Measurements from ENCODE around the gene ATP5MG.

DNA sequence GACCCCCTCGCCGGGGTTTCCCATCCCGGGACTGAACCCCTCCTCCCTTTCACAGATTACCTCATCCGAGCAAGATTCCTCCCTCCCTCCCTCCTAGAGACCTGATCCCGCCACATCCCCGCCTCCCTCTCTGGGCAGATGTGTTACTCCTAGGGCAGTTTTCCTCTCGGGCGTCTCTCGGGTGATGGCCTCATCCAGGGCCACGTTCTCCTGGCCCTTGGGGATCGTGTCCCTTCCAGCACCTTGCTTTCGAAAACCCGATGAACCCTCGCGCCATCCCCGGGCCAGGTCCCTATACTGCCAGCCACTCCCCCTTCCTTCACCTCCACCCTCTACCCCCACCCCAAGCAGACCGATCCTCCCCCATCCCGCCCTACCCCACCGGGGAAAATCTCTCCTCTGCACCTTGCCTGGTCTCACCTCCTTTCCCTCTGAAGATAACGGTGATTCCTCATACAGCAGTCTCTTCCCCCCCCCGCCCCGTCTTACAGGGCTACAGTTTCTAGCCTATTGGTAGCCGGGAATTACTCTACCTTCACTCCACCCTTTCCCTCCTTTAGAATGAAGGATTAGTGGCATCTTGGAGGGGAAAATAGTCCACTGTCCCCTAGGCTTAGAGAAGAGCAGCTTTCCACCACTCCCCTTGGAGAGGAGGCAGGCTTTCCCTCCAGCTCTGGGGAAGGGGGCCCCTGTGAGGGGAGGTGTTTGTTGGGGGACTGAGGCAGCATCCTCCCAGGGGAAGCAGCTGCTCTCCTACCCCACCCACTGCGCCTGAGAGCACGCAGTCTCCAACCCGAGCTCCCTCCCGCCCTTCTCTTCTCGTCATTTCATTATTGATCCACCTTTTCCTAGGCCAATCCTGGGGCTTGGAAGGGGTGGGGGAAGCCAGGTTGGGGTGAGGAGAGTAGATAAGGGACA, 36.1 kb downstream of the ATP5MG start:
- TF ChIP-seq, protein P1, sequence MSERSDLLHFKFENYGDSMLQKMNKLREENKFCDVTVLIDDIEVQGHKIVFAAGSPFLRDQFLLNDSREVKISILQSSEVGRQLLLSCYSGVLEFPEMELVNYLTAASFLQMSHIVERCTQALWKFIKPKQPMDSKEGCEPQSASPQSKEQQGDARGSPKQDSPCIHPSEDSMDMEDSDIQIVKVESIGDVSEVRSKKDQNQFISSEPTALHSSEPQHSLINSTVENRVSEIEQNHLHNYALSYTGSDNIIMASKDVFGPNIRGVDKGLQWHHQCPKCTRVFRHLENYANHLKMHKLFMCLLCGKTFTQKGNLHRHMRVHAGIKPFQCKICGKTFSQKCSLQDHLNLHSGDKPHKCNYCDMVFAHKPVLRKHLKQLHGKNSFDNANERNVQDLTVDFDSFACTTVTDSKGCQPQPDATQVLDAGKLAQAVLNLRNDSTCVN (tag by site-specific recombination; optimal IDR thresholded peaks at IDR 0.05) = no peak
- TF ChIP-seq, protein P2, sequence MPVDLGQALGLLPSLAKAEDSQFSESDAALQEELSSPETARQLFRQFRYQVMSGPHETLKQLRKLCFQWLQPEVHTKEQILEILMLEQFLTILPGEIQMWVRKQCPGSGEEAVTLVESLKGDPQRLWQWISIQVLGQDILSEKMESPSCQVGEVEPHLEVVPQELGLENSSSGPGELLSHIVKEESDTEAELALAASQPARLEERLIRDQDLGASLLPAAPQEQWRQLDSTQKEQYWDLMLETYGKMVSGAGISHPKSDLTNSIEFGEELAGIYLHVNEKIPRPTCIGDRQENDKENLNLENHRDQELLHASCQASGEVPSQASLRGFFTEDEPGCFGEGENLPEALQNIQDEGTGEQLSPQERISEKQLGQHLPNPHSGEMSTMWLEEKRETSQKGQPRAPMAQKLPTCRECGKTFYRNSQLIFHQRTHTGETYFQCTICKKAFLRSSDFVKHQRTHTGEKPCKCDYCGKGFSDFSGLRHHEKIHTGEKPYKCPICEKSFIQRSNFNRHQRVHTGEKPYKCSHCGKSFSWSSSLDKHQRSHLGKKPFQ (tag by site-specific recombination; IDR thresholded peaks at IDR 0.05) = no peak
- TF ChIP-seq ZBTB1 (tag by site-specific recombination; IDR thresholded peaks at IDR 0.05) = no peak
- TF ChIP-seq, protein P3, sequence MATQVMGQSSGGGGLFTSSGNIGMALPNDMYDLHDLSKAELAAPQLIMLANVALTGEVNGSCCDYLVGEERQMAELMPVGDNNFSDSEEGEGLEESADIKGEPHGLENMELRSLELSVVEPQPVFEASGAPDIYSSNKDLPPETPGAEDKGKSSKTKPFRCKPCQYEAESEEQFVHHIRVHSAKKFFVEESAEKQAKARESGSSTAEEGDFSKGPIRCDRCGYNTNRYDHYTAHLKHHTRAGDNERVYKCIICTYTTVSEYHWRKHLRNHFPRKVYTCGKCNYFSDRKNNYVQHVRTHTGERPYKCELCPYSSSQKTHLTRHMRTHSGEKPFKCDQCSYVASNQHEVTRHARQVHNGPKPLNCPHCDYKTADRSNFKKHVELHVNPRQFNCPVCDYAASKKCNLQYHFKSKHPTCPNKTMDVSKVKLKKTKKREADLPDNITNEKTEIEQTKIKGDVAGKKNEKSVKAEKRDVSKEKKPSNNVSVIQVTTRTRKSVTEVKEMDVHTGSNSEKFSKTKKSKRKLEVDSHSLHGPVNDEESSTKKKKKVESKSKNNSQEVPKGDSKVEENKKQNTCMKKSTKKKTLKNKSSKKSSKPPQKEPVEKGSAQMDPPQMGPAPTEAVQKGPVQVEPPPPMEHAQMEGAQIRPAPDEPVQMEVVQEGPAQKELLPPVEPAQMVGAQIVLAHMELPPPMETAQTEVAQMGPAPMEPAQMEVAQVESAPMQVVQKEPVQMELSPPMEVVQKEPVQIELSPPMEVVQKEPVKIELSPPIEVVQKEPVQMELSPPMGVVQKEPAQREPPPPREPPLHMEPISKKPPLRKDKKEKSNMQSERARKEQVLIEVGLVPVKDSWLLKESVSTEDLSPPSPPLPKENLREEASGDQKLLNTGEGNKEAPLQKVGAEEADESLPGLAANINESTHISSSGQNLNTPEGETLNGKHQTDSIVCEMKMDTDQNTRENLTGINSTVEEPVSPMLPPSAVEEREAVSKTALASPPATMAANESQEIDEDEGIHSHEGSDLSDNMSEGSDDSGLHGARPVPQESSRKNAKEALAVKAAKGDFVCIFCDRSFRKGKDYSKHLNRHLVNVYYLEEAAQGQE (tag by site-specific recombination; IDR thresholded peaks at IDR 0.05) = no peak
- TF ChIP-seq, protein P4, sequence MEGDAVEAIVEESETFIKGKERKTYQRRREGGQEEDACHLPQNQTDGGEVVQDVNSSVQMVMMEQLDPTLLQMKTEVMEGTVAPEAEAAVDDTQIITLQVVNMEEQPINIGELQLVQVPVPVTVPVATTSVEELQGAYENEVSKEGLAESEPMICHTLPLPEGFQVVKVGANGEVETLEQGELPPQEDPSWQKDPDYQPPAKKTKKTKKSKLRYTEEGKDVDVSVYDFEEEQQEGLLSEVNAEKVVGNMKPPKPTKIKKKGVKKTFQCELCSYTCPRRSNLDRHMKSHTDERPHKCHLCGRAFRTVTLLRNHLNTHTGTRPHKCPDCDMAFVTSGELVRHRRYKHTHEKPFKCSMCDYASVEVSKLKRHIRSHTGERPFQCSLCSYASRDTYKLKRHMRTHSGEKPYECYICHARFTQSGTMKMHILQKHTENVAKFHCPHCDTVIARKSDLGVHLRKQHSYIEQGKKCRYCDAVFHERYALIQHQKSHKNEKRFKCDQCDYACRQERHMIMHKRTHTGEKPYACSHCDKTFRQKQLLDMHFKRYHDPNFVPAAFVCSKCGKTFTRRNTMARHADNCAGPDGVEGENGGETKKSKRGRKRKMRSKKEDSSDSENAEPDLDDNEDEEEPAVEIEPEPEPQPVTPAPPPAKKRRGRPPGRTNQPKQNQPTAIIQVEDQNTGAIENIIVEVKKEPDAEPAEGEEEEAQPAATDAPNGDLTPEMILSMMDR (tag by site-specific recombination; IDR thresholded peaks at IDR 0.05) = no peak
